GM19023 (cell line): ENCODE results near the gene TMTC2.
"Not testable (repeated sequence)": the region's sequence is repeated elsewhere in the genome, so short reads cannot be mapped to it uniquely, and the experiment has no call there.

Experiments
- ATAC-seq: cut with Tn5 transposase; IDR thresholded peaks from one replicate; pipeline ENCODE4 v1.9.1; 2021; ENCODE audit warnings: mild to moderate bottlenecking, moderate library complexity; ENCODE audit not compliant: unreplicated experiment

The TMTC2 gene

DNA sequence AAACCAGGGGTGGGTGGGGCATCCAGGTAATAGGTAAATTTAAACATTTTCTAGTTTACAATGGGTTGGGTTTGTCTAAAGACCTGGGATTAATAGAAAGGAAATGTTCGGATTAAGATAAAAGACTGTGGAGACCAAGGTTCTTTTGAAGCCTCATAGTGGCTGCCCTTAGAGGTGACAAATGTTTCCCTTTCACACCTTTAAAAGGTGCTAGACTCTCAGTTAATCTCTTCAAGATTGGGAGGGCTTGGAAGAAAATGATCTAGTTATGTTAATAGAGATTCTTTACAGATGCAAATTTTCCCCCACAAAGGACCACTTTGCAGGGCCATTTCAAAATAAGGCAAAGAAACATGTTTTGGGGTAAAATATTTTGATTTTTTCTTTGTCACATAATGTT lies 39.0 kb downstream of the TMTC2 start:
- no peak for ATAC-seq

DNA sequence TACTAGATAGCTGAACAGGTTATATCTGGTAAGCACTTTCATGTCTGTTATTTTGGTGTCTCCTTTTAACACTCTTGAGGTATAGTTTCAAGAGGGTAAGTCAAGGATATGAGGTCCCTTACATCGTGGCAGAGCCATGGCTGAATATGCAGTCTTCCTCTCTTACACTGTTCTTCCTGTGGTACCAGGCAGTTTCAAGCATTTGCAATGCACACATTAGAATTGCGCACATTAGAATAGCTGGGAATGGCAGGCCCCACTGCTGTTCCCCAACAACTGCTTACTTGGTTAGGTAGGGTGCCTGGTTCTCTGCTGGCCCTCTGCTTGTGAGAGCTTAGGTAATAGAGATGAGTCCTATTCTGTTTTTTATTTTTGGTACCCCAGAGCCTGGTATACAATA lies 41.2 kb downstream of the TMTC2 start:
- no peak for ATAC-seq

DNA sequence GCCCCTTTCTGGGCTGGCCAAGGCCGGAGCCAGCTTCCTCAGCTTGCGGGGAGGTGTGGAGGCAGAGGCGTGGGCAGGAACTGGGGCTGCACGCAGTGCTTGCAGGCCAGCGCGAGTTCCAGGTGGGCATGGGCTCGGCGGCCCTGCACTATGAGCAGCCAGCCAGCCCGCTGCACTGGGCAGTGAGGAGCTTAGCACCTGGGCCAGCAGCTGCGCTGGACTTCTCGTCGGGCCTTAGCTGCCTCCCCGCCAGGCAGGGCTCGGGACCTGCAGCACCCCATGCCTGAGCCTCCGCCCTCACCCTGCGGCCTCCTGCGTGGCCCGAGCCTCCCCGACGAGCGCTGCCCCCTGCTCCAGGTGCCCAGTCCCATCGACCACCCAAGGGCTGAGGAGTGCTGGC lies 42.0 kb downstream of the TMTC2 start:
- no peak for ATAC-seq

DNA sequence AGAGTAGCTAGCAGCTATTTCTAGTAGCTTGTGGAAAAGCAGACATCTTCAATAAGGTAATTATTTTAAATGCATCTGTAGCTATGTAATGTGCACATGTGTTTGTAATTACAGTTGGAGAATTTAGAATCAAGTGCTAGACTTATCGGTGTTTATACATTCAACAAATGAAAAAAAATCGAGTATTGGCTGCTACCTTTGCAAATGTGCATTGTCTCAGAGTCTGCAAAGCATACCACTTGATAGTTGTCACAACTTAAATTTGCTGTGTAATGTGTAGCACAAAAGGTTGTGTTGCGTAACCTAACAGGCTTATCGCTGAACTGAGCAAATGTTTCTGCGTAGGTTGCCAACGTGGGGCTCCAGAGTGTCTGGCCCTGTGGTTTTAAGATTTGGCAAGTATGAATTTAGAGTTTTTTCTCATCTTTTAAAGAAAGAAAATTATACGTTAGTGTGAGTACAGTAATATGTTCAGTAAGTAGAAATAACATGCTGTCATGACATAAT lies 44.3 kb downstream of the TMTC2 start:
- ATAC-seq: no peak

DNA sequence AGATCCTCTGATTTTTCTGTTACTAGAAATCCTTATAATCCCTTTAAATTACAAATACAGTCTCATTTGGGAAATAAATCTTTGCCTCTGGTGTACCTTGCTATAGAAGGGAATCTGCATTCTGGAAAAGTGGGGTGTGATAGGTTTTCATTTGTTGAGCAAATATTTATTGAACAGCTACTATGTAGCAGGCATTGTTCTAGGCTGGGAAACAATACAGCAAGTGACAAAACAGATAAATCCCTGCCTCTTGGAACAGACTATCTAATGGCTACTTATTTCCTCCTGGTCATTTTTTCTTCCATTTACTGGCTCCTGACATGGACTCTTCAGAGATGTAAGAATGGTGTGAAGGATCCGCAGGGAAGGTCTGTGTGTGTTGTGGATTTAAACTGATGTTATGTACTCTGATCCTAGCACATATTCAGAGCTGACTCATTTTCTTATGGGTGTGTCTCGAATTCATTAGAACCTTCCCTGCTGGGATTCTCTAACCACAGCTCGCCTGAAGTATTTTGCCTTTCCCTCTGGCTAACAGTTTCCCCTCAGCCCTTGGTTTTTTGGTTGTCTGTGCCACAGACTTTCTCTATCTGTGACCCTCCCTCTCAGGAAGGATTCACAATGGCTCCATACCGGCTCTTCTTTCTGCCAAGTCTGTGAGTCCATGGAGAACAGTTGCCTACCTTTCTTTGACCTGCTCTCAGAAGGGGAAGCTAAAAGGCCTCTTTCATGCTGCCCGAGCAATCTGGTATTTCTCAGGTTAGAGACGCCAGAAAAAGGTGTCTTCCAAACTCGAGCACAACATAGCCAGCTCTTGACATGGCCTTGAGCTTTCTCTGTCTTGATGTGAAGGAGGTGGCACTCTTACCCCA lies 53.7 kb downstream of the TMTC2 start:
- no peak for ATAC-seq

DNA sequence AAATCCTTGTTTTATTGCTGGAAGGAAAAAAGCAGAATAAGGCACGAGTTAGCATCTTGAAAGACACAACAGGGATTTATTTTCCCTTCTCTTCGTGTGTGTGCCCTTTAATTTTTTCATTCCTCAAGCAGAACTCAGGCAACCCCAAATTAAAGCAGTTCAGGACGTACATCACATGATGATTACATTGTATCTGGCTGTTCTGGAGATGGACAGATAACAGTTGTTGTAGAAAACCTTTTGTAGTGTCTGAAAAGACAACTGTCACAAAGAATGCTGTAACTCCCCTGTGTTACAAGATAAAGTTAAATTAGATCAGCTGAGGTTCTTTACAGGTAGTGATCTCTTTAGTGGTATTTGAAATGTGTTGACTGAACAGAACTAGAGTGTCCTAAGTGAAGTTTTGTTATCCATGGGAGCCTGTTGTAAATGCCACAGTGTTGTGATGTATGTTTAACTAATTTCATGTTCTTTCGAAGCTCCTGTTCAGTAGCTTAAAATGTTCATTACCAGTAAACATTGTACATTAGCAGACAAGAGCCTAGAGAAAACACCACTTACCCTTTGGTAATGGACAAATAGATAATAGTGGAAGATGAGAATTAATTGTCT lies 58.5 kb downstream of the TMTC2 start:
- ATAC-seq: no peak

DNA sequence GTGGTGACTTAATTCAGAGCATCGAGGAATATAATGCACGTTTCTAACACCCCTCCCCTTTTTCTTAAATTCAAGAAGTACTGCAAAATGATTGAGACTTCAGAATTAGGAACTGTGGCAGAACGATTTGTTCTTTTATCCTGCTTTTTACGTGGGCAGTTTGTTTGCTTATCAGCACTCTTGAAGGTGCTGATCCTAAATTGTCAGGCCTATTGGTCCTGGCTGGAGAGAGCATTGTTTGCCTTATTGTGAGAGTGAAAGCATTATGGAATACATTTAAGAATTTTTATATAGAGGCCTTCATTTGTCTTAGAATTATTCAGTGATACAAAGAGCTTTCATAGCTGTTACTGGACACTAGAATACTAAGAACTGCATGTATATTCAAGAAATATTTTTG lies 59.1 kb downstream of the TMTC2 start:
- ATAC-seq: no peak

DNA sequence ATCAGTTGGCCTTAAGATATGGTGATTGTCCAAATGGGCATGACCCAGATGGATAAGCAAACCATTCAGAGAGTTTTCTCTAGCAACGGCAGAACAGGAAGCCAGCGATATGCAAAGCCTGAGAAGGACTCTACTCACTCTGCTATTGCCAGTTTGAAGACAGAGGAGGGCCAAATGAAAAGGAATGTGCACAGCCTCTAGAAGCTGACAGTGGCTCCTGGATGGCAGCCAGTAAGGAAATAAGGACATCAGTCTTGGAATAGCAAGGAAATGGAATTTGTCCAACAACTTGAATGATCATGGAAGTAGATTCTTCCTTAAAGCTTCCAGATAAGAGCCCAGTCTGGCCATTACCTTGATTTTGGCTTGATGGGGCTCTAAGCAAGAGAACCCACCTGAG lies 60.0 kb downstream of the TMTC2 start:
- no peak for ATAC-seq

DNA sequence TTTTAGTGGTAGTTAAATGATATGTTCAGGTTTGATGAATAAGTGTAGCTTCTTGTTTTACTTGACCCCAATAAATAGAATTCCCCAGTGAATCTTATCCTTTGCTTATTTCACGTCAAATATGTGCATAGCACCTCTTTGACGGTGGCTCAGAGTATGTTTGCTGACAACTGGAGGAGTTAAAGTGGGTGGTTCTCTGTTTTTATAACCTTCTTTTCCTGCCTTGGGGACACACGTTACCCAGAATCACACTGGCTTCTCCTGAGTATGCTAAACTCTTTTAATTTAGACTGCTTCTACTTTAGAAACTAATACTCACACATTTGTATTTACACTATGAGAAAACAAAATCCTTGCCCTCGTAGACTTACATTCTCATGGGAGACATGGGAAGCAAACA lies 62.3 kb downstream of the TMTC2 start:
- ATAC-seq: no peak

DNA sequence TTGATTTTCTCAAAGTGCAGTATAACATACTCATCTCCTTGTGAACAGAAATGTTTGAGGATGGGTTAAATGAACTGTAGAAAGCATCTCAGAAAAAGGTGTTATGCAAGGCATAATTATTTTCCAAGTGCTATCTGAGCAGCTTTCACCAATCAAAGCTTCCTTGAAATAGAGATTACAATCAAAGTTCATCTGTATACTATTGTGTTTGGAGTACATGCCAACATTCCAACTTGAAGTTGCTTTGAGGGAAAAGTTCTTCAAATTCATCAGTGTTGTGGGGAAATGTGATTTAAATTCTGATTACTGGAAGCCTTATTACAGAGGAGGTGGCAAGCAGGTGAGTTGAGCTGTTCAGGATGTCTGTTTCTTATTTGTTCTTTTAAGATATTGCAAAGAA lies 68.2 kb downstream of the TMTC2 start:
- ATAC-seq: no peak

DNA sequence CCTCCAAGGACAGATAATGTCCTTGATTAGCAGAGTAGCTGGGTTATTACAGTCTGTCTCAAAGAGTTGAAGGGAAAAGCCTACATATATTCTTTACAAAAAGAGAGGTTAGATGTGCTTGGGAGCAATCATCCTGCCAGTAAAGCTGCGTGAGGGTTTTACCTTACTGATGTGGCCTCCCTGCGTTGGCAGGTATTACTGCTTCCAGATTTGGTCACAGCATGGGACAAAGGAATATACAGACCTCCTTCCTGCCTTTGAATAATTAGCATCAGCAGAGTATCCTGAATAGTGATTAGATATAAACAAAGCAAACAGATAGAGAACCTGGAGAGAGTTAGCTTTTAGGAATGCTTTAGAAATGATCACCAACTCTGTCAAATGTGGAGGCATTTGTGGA lies 69.6 kb downstream of the TMTC2 start:
- no peak for ATAC-seq

DNA sequence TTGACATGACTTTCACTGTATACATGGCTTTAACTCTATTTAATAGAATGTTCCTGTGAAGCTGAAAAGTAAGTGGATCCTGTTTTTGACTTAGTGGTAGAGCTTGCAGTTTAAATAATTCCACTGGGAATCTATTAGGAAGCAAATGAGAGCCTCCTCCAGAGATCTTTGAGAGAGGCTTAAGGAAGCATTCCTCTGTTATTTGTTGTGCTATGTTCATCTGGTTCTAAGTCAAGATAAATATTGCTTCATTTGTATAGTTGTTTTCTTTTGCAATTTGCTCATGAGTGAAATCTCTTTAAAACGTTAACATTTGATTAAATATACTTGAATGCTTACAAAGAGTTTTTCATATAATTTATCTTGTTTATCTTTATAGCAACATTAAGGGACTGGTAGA lies 70.4 kb downstream of the TMTC2 start:
- ATAC-seq: no peak

DNA sequence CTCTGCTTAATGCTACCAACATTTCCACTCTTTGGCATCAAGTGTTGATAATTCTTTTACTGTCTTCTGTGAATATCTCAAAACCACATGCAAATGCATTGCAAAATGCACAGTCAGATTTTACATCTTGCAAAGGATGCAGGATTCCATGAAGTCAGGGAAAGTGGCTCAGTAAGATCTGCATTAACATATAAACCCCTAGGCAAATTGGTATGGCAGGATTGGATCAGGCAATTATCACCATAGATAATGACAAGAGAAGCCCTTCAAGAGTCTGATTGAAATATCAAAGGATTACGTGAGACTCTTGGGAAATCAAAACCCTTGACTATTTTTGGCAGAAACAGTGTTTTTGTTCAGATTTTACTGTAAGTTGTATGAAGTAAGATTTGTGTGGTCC lies 71.0 kb downstream of the TMTC2 start:
- no peak for ATAC-seq

DNA sequence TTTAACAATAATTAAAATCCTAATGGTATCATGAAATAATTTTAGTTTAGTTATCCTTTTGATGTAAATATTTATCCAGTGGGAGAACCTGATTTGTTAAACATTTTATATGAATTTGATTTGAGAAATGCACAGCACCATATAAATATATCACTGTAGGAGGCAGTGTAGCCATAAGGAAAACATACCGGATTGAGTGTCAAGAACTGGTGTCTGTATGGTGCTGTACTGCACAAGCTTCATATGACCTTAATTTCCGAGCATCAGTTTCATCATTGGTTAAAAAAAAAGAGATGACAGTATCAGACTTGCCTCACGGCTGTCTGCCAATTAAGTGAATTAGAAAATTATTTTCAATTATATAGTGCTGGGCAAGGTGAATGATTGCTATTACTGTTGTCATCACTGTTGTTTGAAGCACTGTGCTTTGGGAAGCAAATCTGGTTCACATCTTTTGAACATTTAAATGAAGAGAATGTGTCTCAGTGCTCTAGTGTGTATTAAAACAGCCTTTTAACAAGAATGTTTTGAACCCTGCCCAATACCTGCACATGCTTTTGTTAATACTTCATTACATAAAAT lies 72.1 kb downstream of the TMTC2 start:
- no peak for ATAC-seq

DNA sequence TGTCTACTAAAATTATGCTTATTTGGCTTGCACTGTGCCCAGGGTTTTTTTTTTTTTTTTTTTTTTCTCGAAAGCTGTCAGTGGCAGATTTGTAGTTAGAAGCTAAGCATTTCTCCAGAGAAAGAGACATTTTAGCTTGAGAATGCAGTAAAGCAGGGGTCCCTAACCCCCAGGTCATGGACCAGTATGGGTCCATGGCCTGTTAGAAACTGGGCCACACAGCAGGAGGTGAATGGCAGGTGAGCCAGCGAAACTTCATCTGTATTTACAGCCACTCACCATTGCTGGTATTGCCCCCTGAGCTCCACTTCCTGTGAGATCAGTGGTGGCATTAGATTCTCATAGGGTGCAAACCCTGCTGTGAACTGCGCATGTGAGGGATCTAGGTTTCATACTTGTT lies 73.7 kb downstream of the TMTC2 start:
- ATAC-seq: no peak

DNA sequence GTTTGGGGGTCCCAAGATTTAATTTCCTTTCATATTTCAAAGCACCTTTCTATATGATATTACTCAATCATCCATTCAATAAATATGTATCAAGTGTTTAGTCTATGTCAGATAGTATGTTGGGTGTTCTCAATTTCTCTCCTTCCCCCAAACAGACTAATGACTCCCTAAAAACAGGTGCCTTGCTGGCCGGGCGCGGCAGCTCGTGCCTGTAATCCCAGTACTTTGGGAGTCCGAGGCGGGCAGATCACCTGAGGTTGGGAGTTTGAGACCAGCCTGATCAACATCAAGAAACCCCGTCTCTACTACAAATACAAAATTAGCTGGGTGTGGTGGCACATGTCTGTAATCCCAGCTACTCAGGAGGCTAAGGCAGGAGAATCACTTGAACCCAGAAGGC lies 78.5 kb downstream of the TMTC2 start:
- ATAC-seq: not testable (repeated sequence)

DNA sequence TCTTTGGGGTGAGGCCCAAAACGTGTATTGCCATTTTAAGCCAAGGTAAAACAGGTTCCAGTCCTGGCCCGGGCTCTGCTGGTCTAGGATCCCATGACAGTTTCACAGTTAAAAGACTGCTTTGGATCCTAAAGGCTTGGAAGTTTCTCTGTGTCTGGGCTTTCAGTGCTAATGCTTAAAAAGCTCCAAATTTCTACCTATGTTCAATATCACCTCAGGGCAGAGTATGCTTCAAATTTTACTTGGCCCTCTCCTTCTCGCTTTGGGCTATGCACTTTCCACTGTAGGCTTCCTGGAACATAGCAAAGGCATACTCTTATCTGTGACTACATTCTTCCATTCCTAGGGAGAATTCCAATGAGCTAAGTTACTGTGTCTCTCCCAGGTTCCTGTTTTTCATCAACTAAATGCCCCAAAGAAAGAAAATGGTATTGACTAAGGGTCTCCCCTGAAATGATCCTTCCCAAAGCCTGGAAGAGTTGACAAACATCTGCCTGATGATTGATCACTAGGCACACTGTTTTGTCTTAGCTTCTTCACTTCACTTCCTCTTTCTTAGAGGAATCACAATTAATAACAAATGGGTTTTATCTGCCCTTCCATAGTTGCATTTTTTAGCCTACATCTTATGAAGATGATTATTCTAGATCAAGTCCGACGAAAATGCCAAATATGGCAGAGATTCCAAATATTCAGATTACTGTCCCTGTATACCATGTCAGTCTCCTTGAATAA lies 79.4 kb downstream of the TMTC2 start:
- no peak for ATAC-seq

DNA sequence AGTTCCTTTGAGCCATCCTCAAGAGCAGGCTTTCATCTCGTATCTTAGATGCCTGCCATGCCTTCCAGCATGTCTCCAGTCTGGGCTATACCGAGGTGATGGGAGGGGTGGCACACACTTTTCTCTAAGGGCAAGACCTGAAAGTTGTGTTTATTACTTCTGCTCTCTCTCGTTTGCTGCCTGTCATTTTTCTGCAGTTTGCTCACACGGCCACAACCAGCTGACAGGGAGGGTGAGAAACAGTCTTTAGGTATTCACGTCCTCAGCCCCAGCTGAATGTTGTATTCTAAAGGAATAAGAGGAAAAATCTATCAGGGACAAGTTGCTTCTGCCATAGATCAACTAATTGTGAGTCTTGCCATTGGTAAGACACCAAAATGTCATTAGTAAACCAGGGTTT lies 88.0 kb downstream of the TMTC2 start:
- no peak for ATAC-seq

DNA sequence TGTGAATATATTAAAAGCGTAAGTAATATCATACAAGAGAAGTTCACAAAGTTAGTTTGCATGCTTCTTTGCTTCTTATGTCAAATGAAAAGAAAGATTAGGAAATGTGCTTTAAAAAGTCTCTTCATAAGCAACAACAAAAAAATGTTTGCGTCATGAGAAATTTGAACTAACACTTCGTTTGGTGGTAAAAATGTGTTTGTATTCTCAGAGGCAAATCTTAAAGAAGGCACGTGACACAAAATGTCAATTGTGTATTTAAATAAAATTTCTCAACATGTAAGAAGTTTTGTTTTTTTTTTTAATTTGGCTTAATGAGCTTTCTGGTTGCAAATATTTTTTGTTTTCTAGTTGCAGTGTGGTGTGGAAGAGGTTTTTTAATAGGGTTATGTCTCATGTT lies 93.8 kb downstream of the TMTC2 start:
- no peak for ATAC-seq

DNA sequence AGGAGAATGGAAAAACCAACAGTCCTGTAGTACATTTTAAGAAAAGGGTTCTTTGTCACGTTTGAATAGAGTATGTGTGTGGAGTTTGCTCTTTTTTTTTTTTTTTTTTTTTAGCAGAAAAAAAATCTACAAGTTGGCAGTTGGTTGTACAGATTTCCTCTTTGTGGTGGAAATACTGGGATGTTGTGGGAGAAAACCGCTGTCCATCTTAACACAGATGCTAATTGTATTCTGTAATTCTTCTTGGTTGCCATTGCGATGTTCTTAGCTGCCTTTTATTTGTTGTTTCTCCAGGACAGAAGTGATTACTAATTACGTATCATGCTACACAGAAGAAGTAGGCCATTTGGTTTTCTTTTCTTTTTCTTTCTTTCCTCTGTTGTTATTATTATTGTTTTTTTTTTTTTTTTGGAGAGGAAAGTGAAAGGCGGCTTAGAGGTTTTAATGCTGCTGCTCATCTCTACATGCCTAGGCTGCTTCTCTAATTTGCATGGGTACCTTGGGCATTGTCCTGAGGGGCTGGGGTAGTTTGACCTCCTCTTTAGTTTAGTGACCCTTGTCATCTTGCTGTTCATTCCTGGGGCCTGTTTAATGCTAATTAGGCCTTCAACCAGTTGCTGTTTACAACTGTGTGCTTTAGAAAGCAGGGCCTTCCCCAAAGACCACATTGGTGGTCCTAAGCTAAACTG lies 94.7 kb downstream of the TMTC2 start:
- ATAC-seq: no peak

DNA sequence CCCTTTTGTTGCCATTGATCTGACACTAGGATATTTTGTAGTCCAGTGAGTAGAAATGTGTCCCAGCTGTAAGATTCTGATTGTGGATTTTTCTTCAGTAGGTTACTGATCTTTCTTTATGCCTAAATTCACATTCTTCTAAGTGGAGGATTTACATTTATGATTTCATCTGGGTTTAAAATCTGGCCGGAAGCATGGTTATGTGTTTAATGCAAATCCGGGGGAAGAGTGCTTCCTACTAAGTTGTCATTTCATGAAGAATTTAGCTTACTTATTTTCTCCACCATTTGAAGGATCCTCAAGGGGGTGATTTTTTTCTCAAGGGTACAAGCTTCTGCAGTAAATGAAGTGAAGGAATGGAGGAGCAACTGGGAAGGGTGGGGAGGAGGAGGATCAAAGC lies 96.7 kb downstream of the TMTC2 start:
- ATAC-seq: no peak
